SU-DHL-6 (cell line): Measurements from ENCODE around the gene HOXC11.

Experiments used
- EZH2phosphoT487 ChIP-seq: fragments of 200-600 bp; sonication (generic), shearing (Covaris generic); conservative IDR thresholded peaks from 2 replicates; pipeline ENCODE4 v1.6.1; 2018; ENCODE audit warnings: mild to moderate bottlenecking, antibody characterized with exemption, low read length, moderate library complexity, mixed read lengths
- TF ChIP-seq, protein P1 (sequence below): fragments of 200-600 bp; sonication (generic); IDR thresholded peaks from one replicate; pipeline ENCODE4 v1.5.1; 2017; ENCODE audit warnings: antibody characterized with exemption, mild to moderate bottlenecking, low read length, moderate library complexity; ENCODE audit not compliant: insufficient read depth, poor library complexity, severe bottlenecking

DNA sequence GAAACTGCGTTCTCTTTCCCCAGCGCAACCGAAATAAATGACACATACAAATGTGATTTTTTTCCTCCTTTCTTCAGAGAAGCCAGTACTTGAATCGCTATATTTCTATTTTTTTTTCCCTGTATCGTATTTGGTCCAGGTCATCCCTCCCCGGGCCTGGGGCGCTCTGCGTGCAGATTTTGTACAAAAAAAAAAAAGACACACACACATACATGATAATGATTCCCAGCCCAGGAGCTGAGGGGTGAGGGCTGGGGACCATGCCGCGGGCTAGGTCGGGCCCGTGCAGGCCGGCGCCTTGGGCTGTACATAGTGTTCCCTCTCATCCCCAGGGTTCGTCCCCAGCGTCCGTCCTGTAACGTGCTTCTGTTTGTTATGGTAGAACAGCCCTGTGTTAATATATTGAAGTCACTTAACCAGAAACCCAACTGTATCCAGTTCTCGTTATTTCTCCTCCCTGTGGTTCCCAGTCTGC is 30.0 kb downstream of the HOXC11 start:
- TF ChIP-seq, protein P1, sequence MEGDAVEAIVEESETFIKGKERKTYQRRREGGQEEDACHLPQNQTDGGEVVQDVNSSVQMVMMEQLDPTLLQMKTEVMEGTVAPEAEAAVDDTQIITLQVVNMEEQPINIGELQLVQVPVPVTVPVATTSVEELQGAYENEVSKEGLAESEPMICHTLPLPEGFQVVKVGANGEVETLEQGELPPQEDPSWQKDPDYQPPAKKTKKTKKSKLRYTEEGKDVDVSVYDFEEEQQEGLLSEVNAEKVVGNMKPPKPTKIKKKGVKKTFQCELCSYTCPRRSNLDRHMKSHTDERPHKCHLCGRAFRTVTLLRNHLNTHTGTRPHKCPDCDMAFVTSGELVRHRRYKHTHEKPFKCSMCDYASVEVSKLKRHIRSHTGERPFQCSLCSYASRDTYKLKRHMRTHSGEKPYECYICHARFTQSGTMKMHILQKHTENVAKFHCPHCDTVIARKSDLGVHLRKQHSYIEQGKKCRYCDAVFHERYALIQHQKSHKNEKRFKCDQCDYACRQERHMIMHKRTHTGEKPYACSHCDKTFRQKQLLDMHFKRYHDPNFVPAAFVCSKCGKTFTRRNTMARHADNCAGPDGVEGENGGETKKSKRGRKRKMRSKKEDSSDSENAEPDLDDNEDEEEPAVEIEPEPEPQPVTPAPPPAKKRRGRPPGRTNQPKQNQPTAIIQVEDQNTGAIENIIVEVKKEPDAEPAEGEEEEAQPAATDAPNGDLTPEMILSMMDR: no peak
- TF ChIP-seq EZH2phosphoT487: no peak
